Measurements from ENCODE around the gene CBLL1.

CBLL1 gene

DNA sequence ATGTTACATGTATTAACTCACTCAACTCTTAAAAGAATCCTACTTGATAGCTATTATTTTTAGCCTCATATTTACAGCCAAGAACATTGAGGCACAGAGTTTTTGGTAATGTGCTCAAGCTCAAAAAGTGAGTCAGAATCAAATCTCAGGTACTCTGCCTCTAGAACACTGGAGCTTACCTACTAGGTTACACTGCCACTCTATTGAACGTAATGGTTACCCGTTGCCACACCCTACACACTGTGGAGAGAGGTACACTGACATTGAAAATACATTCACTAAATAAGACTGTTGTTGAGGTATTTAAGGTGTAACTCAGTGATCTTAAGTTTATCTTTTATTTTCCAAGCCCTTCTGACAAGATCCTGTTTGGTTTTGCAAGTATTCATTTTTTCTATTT is 41.2 kb downstream of the CBLL1 start:
- H3K27ac ChIP-seq = no peak overlapping the region
- in situ Hi-C loops (cut with HindIII; ENCODE audit: low pct_ligation_motif_present, low sequenced_read_pairs) = no loop called here
- H3K36me3 ChIP-seq (replicated peaks) = no peaks in the 10 kb centered on the region
- no peak for TF ChIP-seq CTCF (IDR thresholded peaks at IDR 0.05; ENCODE audit: low read depth, low read length, missing control alignments)
- H3K27me3 ChIP-seq (replicated peaks) = peaks cover 5% of the 10 kb centered on the region
- no peak for DNase-seq
- H3K4me3 ChIP-seq (ENCODE audit: low read depth, low read length) = no peak overlapping the region

GRCh38 chr7:107785926-107786325 is 42.0 kb downstream of the CBLL1 start:
- no peak for DNase-seq
- in situ Hi-C loops (cut with HindIII; ENCODE audit: low pct_ligation_motif_present, low sequenced_read_pairs) = no loop called here
- H3K36me3 ChIP-seq (replicated peaks) = no peaks in the 10 kb centered on the region
- no peak for TF ChIP-seq CTCF (IDR thresholded peaks at IDR 0.05; ENCODE audit: low read depth, low read length, missing control alignments)
- H3K27ac ChIP-seq = no peak overlapping the region
- H3K27me3 ChIP-seq (replicated peaks) = peaks cover 5% of the 10 kb centered on the region
- H3K4me3 ChIP-seq (ENCODE audit: low read depth, low read length) = no peak overlapping the region

DNA sequence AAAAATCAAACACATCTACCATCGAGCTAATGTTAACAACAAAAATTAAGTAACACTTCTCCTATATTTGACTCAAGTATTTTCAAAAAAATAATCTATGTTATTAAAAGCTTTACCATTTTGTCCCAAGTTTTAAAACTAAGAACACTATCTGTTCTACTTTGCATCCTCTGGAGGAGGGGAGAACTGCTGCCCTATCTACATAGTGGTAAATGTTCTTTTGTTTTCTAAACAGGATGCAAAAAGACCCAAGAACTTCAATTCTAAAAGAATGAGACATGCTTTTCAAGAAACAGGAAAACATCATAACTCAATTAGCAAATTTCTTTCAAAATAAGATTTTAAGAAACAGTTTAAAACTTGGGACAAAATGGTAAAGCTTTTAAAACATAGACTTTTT is 44.3 kb downstream of the CBLL1 start:
- in situ Hi-C loops (cut with HindIII; ENCODE audit: low pct_ligation_motif_present, low sequenced_read_pairs) = no loop called here
- no peak for DNase-seq
- H3K27me3 ChIP-seq (replicated peaks) = peaks cover 5% of the 10 kb centered on the region
- H3K4me3 ChIP-seq (ENCODE audit: low read depth, low read length) = no peak overlapping the region
- no peaks in the 10 kb centered on the region for H3K36me3 ChIP-seq (replicated peaks)
- TF ChIP-seq CTCF (IDR thresholded peaks at IDR 0.05; ENCODE audit: low read depth, low read length, missing control alignments) = no peak
- H3K27ac ChIP-seq = no peak overlapping the region

DNA sequence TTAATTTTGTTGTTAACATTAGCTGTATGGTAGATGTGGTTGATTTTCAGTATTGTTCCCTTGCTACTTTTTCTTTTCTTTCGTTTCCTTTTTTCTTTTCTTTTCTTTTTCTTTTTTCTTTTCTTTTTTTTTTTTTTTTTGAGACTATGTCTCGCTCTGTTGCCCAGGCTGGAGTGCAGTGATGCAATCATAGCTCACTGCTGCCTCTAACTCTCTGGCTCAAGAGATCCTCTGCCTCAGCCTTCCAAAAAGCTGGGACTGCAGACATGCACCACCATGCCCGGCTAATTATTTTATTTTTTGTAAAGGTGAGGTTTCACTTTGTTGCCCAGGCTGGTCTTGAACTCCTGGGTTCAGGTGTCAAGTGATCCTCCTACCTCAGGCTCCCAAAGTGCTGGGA is 44.7 kb downstream of the CBLL1 start:
- TF ChIP-seq CTCF (IDR thresholded peaks at IDR 0.05; ENCODE audit: low read depth, low read length, missing control alignments) = no peak
- Histone ChIP-seq H3K27me3 (replicated peaks) (peaks cover 5% of the 10 kb centered on the region), H3K4me3 (ENCODE audit: low read depth, low read length) (no peak overlapping the region), H3K27ac (no peak overlapping the region), H3K36me3 (replicated peaks) (no peaks in the 10 kb centered on the region)
- in situ Hi-C loops (cut with HindIII; ENCODE audit: low pct_ligation_motif_present, low sequenced_read_pairs) = no loop called here
- no peak for DNase-seq

- in situ Hi-C loops (cut with HindIII; ENCODE audit: low pct_ligation_motif_present, low sequenced_read_pairs) = no loop called here
- no peak for TF ChIP-seq CTCF (IDR thresholded peaks at IDR 0.05; ENCODE audit: low read depth, low read length, missing control alignments)
- H3K27ac ChIP-seq = no peak overlapping the region
- H3K4me3 ChIP-seq (ENCODE audit: low read depth, low read length) = no peak overlapping the region
- DNase-seq = no peak
- peaks cover 5% of the 10 kb centered on the region for H3K27me3 ChIP-seq (replicated peaks)
- H3K36me3 ChIP-seq (replicated peaks) = no peaks in the 10 kb centered on the region
Observed at GRCh38 chr7:107789647-107790046, 45.7 kb downstream of the CBLL1 start.

- H3K27ac ChIP-seq = no peak overlapping the region
- H3K4me3 ChIP-seq (ENCODE audit: low read depth, low read length) = no peak overlapping the region
- H3K36me3 ChIP-seq (replicated peaks) = no peaks in the 10 kb centered on the region
- in situ Hi-C loops (cut with HindIII; ENCODE audit: low pct_ligation_motif_present, low sequenced_read_pairs) = no loop called here
- H3K27me3 ChIP-seq (replicated peaks) = no peaks in the 10 kb centered on the region
- TF ChIP-seq CTCF (IDR thresholded peaks at IDR 0.05; ENCODE audit: low read depth, low read length, missing control alignments) = no peak
- no peak for DNase-seq
Observed at GRCh38 chr7:107792364-107792763, 48.4 kb downstream of the CBLL1 start.

Measured in brain microvascular endothelial cell (primary cell).